Endothelial cell (in vitro differentiated cells): Measurements from ENCODE around the gene DEGS2. TPM values are rescaled to one million over a fixed set of nuclear protein-coding genes. Genes with fewer than 3 reads are reported as not detected.

Experiments used
- DNase-seq: peaks from one replicate; pipeline ENCODE4 v3.0.0; 2021; ENCODE audit warnings: low spot score
- H3K27ac Mint-ChIP-seq: one replicate; pipeline ENCODE4 v1.8.0; 2021; ENCODE audit warnings: mixed read lengths, inconsistent platforms; ENCODE audit not compliant: unreplicated experiment
- H3K27me3 Mint-ChIP-seq: one replicate; pipeline ENCODE4 v1.8.0; 2021; ENCODE audit warnings: mild to moderate bottlenecking, moderate library complexity, mixed read lengths, inconsistent platforms; ENCODE audit not compliant: unreplicated experiment
- H3K36me3 Mint-ChIP-seq: one replicate; pipeline ENCODE4 v1.8.0; 2021; ENCODE audit warnings: mild to moderate bottlenecking, low read depth, mixed read lengths, inconsistent platforms; ENCODE audit not compliant: unreplicated experiment
- H3K4me1 Mint-ChIP-seq: one replicate; pipeline ENCODE4 v1.8.0; 2021; ENCODE audit warnings: mild to moderate bottlenecking, mixed read lengths, inconsistent platforms; ENCODE audit not compliant: unreplicated experiment
- H3K4me3 Mint-ChIP-seq: one replicate; pipeline ENCODE4 v1.8.0; 2021; ENCODE audit warnings: mild to moderate bottlenecking, mixed read lengths, inconsistent platforms; ENCODE audit not compliant: unreplicated experiment
- H3K9me3 Mint-ChIP-seq: one replicate; pipeline ENCODE4 v1.8.0; 2021; ENCODE audit warnings: mixed read lengths, inconsistent platforms; ENCODE audit not compliant: unreplicated experiment
- CTCF ChIP-seq: fragments of 200-600 bp; sonication (generic); IDR thresholded peaks from one replicate; pipeline ENCODE4 v1.5.0; 2021; ENCODE audit warnings: antibody characterized with exemption; ENCODE audit not compliant: unreplicated experiment
- total RNA-seq: library from RNA; stranded (reverse); fragmentation: NEBNext Ultra II Directional; extraction: Animal tissue kit (Norgen Biotek cat#: 25700); gene quantifications from one replicate; pipeline ENCODE4 v1.2.1, GENCODE V29; 2021; ENCODE audit not compliant: unreplicated experiment

Gene DEGS2
- total RNA-seq, 1 donor from 2014 or later: not detected

- no peak overlapping the region for H3K27ac Mint-ChIP-seq
- no peaks in the 10 kb centered on the region for H3K36me3 Mint-ChIP-seq
- no peak overlapping the region for H3K4me3 Mint-ChIP-seq
- DNase-seq: no peak
- peaks cover 16% of the 10 kb centered on the region for H3K4me1 Mint-ChIP-seq
- TF ChIP-seq CTCF: no peak
- no peaks in the 10 kb centered on the region for H3K9me3 Mint-ChIP-seq
- peaks cover 4% of the 10 kb centered on the region for H3K27me3 Mint-ChIP-seq
Observed at GRCh38 chr14:100143934-100144333, 15.5 kb downstream of the DEGS2 start.

GRCh38 chr14:100143523-100143922, 15.9 kb downstream of the DEGS2 start:
- H3K36me3 Mint-ChIP-seq: no peaks in the 10 kb centered on the region
- no peak overlapping the region for H3K4me3 Mint-ChIP-seq
- H3K9me3 Mint-ChIP-seq: no peaks in the 10 kb centered on the region
- no peak overlapping the region for H3K27ac Mint-ChIP-seq
- DNase-seq: no peak
- TF ChIP-seq CTCF: no peak
- peaks cover 16% of the 10 kb centered on the region for H3K4me1 Mint-ChIP-seq
- H3K27me3 Mint-ChIP-seq: peaks cover 6% of the 10 kb centered on the region

GRCh38 chr14:100142073-100143040, 17.1 kb downstream of the DEGS2 start:
- peaks cover 4% of the 10 kb centered on the region for H3K36me3 Mint-ChIP-seq
- H3K9me3 Mint-ChIP-seq: no peaks in the 10 kb centered on the region
- peak overlapping the region; percentile 64 for H3K27ac Mint-ChIP-seq
- H3K27me3 Mint-ChIP-seq: peaks cover 8% of the 10 kb centered on the region
- peaks cover 16% of the 10 kb centered on the region for H3K4me1 Mint-ChIP-seq
- TF ChIP-seq CTCF: no peak
- DNase-seq: peak; percentile 45
- H3K4me3 Mint-ChIP-seq: no peak overlapping the region

GRCh38 chr14:100141098-100141497, 18.3 kb downstream of the DEGS2 start:
- TF ChIP-seq CTCF: no peak
- Mint-ChIP-seq H3K4me3 (no peak overlapping the region), H3K27ac (no peak overlapping the region), H3K9me3 (no peaks in the 10 kb centered on the region), H3K4me1 (peaks cover 16% of the 10 kb centered on the region), H3K27me3 (peaks cover 8% of the 10 kb centered on the region), H3K36me3 (peaks cover 4% of the 10 kb centered on the region)
- no peak for DNase-seq

- Mint-ChIP-seq H3K4me3 (no peak overlapping the region), H3K36me3 (peaks cover 4% of the 10 kb centered on the region), H3K4me1 (peaks cover 16% of the 10 kb centered on the region), H3K27ac (peak overlapping the region; percentile 70), H3K9me3 (no peaks in the 10 kb centered on the region), H3K27me3 (peaks cover 8% of the 10 kb centered on the region)
- DNase-seq: peak; percentile 65
- TF ChIP-seq CTCF: no peak
Observed at GRCh38 chr14:100140452-100141078, 18.9 kb downstream of the DEGS2 start.
